AG04450 (cell line): ENCODE data around the gene KRT86. TPM values are rescaled to one million over a fixed set of nuclear protein-coding genes. Genes with fewer than 3 reads are reported as not detected.

Experiments used
- CTCF ChIA-PET: fragments of 300-600, 350-600 bp; formaldehyde crosslinking; extraction: SDS; loops from one replicate; lab custom pipeline; 2022; ENCODE audit warnings: antibody characterized with exemption, inconsistent platforms; lab: Charles Lee
- POLR2A ChIA-PET: fragments of 350-600 bp; formaldehyde crosslinking; extraction: SDS; loops from one replicate; lab custom pipeline; 2021; ENCODE audit warnings: antibody characterized with exemption, inconsistent platforms; lab: Yijun Ruan, JAX
- DNase-seq: peaks from one replicate; pipeline ENCODE4 v3.0.0-alpha.2; 2011; ENCODE audit warnings: low read depth, low spot score
- H3K27ac ChIP-seq: one replicate; pipeline ENCODE4 v1.5.1; 2012; ENCODE audit warnings: low read depth, low read length, control low read depth
- H3K27me3 ChIP-seq: one replicate; pipeline ENCODE4 v1.6.0; 2012; ENCODE audit warnings: low read length; ENCODE audit not compliant: control insufficient read depth, insufficient read depth
- H3K4me3 ChIP-seq: 2 replicates; pipeline ENCODE4 v1.5.1; 2011; ENCODE audit warnings: mild to moderate bottlenecking, low read depth, low read length, control low read depth
- H3K9me3 ChIP-seq: 2 replicates; pipeline ENCODE4 v1.5.1; 2012; ENCODE audit warnings: low read length; ENCODE audit not compliant: control insufficient read depth, insufficient read depth
- polyA plus RNA-seq: library from polyadenylated mRNA; depleted of rRNA; stranded (reverse); fragments of >200 nt; gene quantifications from 2 replicates; pipeline ENCODE4 v1.2.3, GENCODE V29; 2011
- TF ChIP-seq, protein P1 (sequence below): IDR thresholded peaks from 2 replicates; pipeline ENCODE4 v1.5.1; 2011; ENCODE audit warnings: low read depth, low read length, control low read depth, inconsistent platforms

The KRT86 gene
- polyA plus RNA-seq, 1 experiment: 0.04 TPM

DNA sequence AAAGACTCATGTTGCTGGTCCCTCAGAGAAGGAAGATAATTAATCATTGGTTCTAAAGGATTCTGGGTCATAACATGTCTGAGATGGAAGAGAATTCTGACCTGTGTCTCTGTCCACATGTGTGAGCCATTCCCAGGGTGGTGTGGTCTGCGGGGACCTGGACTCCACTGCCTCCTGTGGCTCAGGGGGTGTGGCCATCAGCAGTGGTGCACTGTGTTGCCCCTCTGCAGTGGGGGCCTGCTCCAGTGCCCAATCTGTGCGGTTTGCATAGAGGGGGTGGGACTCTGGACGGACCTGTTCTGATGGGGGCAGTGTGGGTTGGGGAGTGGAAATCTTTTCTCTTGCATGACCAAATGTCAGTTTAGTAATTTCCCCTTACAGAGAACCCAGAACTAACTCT is 79.3 kb downstream of the KRT86 start:
- H3K4me3 ChIP-seq: no peak overlapping the region
- POLR2A ChIA-PET: interaction anchor here (0.6 kb wide), 1 partner anchor 61 kb away, joined by 9 read pairs; no protein-coding TSS in a partner anchor
- peaks cover 23% of the 10 kb centered on the region for H3K27me3 ChIP-seq
- no peak overlapping the region for H3K27ac ChIP-seq
- DNase-seq: no peak
- H3K9me3 ChIP-seq: no peaks in the 10 kb centered on the region; the same call in 1 of the 2 replicates
- TF ChIP-seq, protein P1, sequence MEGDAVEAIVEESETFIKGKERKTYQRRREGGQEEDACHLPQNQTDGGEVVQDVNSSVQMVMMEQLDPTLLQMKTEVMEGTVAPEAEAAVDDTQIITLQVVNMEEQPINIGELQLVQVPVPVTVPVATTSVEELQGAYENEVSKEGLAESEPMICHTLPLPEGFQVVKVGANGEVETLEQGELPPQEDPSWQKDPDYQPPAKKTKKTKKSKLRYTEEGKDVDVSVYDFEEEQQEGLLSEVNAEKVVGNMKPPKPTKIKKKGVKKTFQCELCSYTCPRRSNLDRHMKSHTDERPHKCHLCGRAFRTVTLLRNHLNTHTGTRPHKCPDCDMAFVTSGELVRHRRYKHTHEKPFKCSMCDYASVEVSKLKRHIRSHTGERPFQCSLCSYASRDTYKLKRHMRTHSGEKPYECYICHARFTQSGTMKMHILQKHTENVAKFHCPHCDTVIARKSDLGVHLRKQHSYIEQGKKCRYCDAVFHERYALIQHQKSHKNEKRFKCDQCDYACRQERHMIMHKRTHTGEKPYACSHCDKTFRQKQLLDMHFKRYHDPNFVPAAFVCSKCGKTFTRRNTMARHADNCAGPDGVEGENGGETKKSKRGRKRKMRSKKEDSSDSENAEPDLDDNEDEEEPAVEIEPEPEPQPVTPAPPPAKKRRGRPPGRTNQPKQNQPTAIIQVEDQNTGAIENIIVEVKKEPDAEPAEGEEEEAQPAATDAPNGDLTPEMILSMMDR: no peak
- CTCF ChIA-PET: interaction anchor here (2.2 kb wide), 1 partner anchor 18 kb away, joined by 6 read pairs; no protein-coding TSS in a partner anchor

DNA sequence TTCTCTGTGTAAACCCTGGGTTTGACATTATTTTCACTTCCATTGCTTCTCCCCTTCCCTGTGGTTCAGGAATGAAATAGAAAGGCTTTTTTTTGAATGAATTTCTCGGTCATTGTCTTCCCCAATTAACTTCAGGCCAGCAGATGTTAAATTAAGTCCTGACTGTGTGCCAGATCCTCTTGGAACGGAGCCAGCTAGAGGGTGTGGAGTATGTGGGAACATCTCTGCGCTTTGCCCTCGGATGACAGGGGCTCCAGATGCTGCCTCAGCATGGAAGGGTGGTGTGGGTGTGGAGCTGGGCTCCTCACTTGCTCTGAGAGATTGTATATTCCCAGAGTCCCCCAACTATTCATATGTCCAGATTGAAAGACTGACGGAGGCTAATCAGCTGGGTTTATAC is 79.8 kb downstream of the KRT86 start:
- peaks cover 26% of the 10 kb centered on the region for H3K27me3 ChIP-seq
- DNase-seq: no peak
- ChIA-PET POLR2A (no interaction called here), CTCF (interaction anchor here (1.7 to 2.2 kb wide), 2 partner anchors 18 to 20 kb away, joined by 5 to 6 read pairs; no protein-coding TSS in a partner anchor)
- TF ChIP-seq, protein P1: no peak
- H3K27ac ChIP-seq: no peak overlapping the region
- H3K9me3 ChIP-seq: no peaks in the 10 kb centered on the region; the same call in 1 of the 2 replicates
- H3K4me3 ChIP-seq: no peak overlapping the region

DNA sequence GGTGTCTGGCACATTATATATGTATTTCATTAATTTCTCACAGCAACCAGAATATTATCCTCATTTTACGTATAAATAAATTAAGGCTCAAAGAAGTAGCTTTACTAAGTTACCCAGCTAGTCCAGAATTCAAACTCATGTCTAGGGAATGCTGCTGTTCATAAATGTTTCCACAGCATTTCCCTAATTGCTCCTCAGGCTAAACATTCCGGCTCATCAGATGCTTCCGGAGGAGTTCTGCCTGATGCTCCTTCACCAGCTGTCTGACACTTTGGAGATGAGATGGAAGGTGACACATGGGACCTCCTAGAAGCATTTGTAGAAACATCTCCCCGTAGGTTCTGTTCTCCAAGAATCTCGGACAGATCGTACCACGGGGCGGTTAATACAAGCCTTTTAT is 80.7 kb downstream of the KRT86 start:
- Histone ChIP-seq H3K4me3 (no peak overlapping the region), H3K27me3 (peaks cover 22% of the 10 kb centered on the region), H3K9me3 (no peaks in the 10 kb centered on the region), H3K27ac (no peak overlapping the region)
- no peak for DNase-seq
- TF ChIP-seq, protein P1: no peak
- CTCF ChIA-PET: interaction anchor here (1.3 to 1.7 kb wide), 2 partner anchors 17 to 19 kb away, joined by 5 read pairs; no protein-coding TSS in a partner anchor
- POLR2A ChIA-PET: no interaction called here

DNA sequence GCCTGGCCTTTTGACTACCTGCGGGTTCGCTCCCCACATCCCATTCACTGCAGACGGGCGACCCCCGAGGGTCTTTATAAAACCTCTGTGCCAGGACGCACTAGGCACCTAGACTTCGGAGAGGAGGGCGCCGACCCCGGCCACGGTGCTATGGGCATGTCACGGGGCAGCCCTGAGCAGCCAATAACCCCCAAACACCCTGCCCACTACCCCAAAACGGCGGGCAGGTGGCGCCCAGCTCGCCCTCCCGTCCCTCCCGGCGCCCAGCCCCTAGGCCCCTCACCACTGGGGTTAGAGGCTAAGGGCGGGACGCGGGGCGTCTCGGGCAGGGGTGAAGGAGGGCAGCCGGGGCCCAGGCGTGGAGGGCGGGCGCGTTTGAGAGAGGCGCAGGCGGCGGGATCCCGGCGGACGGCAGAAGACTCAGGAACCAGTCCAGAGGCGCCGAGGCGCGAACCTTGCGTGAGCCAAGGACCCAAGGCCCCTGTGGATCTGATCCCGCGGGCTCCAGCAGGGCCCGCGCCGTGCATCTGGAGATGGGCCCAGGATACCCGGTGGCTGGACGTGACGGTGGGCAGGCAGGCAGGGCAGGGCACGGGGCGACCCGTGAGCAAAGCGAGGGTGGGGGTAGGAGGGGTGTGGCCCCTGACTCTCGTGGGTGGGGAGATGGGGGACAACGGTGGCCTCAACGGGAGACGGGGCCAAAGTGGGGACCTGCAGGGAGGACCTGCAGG is 81.8 kb downstream of the KRT86 start:
- peaks cover 25% of the 10 kb centered on the region for H3K27me3 ChIP-seq
- POLR2A ChIA-PET: no interaction called here

More for the DNA sequence above, 81.8 kb downstream of the KRT86 start:
- Histone ChIP-seq H3K4me3 (no peak overlapping the region), H3K9me3 (no peaks in the 10 kb centered on the region), H3K27ac (no peak overlapping the region)
- DNase-seq: no peak
- CTCF ChIA-PET: interaction anchor here (1.3 to 1.7 kb wide), 2 partner anchors 16 to 18 kb away, joined by 5 read pairs; no protein-coding TSS in a partner anchor
- TF ChIP-seq, protein P1: no peak
